ENCODE results near the gene UQCRC1. TPM values are rescaled to one million over a fixed set of nuclear protein-coding genes. Genes with fewer than 3 reads are reported as not detected.
A peak's percentile ranks its signal among the peaks of the same experiment; 100 is the strongest.

Gene UQCRC1
- total and polyA plus RNA-seq, 2 of the 8 experiments (the other 6 are each of a cell fraction or from before 2014, with no cell fraction given) = 310 to 720 TPM

DNA sequence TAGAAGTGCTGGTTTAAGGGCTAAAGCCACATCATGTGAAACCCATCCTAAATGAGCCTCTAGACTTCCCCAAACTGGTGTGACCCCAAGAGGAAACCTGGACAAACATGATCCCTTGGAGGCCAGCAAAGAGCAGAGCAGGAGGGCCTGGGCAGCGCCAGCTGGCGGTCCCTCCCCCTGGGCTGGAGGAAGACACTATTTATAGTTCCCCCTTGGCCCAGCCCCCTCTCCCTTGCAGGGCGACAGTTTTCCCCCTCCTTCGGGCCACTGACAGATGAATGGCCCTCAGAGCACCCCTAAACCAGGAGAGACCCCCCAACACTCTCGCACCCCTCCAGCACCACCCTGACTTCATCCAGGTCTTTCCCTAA, 48.8 kb downstream of the UQCRC1 start:
- H3K4me2 ChIP-seq (ENCODE audit: insufficient read depth in 1 of 2, low read depth in 2 of 2, low read length in 2 of 2) = peak overlapping the region; percentile 59 to 64
- CTCF ChIA-PET (ENCODE audit: partially characterized antibody) = interaction anchor here (0.7 to 6.7 kb wide), 17 partner anchors 8 to 173 kb away, joined by 3 to 52 read pairs (median 4); partner anchors contain the start of genes CCDC51, SLC26A6 and TMA7
- WGBS, 2 experiments (ENCODE audit: extremely low coverage in 1 of 2, insufficient coverage in 1 of 2, insufficient read length in 1 of 2, insufficient replicate concordance in 2 of 2, low coverage in 1 of 2, low lambda C conversion rate in 2 of 2, missing lambda C conversion rate in 1 of 2) = 80% methylated on average over 1 of the region's 5 CpGs; no CpG with 5 or more reads in 1 of the 2 experiments
- TF ChIP-seq KDM4A (IDR thresholded peaks at IDR 0.05; ENCODE audit: low read depth, low read length, severe bottlenecking) (no peak), RFX5 (IDR thresholded peaks at IDR 0.05; ENCODE audit: borderline replicate concordance, low read depth, low read length) (no peak), BRCA1 (IDR thresholded peaks at IDR 0.05; ENCODE audit: low read depth, low read length) (no peak), PHF8 (conservative IDR thresholded peaks at IDR 0.05; ENCODE audit: low read depth, low read length) (no peak), GTF2F1 (IDR thresholded peaks at IDR 0.05; ENCODE audit: borderline replicate concordance, low read depth, low read length) (no peak), POLR2A (IDR thresholded peaks at IDR 0.05; ENCODE audit: control extremely low read depth in 1 of 2, low read depth in 2 of 2, low read length in 2 of 2) (no peak), POLR2AphosphoS5 (IDR thresholded peaks at IDR 0.05; ENCODE audit: low read depth, low read length) (no peak), EGR1 (IDR thresholded peaks at IDR 0.05; ENCODE audit: borderline replicate concordance, low read depth, low read length) (no peak), YY1 (IDR thresholded peaks at IDR 0.05; ENCODE audit: low read depth, low read length) (no peak), CHD1 (IDR thresholded peaks at IDR 0.05; ENCODE audit: low read depth, low read length) (no peak), CTBP2 (IDR thresholded peaks at IDR 0.05; ENCODE audit: borderline replicate concordance, insufficient read depth, insufficient read length, low read length) (no peak), GABPA (IDR thresholded peaks at IDR 0.05; ENCODE audit: borderline replicate concordance, insufficient read depth, low read length) (no peak), CHD2 (IDR thresholded peaks at IDR 0.05; ENCODE audit: low read length) (no peak), SP2 (IDR thresholded peaks at IDR 0.05; ENCODE audit: low read length) (no peak)

More for the DNA sequence above, 48.8 kb downstream of the UQCRC1 start:
- Histone ChIP-seq H2AK5ac (ENCODE audit: low read depth, low read length) (peak overlapping the region; percentile 69; the same call in 1 of the 2 replicates), H2BK5ac (ENCODE audit: low read depth, low read length) (peak overlapping the region; percentile 88), H4K91ac (replicated peaks; ENCODE audit: insufficient read length, low read length) (peak overlapping the region; percentile 25), H3K9me3 (ENCODE audit: insufficient read depth in 2 of 2, low read depth in 1 of 2, low read length in 1 of 2) (no peaks in the 10 kb centered on the region), H3K56ac (replicated peaks; ENCODE audit: insufficient read length, low read depth, low read length) (no peak overlapping the region), H3K36me3 (ENCODE audit: control insufficient read depth in 2 of 4, insufficient read depth in 4 of 4, low read length in 3 of 4) (no peaks in the 10 kb centered on the region), H2BK20ac (ENCODE audit: low read length) (peak overlapping the region; percentile 92), H3K27me3 (replicated peaks in 1 of 4; ENCODE audit: control insufficient read depth in 3 of 4, extremely low read depth in 1 of 4, insufficient read depth in 3 of 4, low read length in 3 of 4) (no peaks in the 10 kb centered on the region), H3K23ac (ENCODE audit: insufficient read length) (no peak overlapping the region), H3K79me1 (ENCODE audit: low read depth, low read length) (peaks cover 4% of the 10 kb centered on the region; the same call in 1 of the 2 replicates), H3K4me3 (ENCODE audit: extremely low read depth in 1 of 4, insufficient read depth in 2 of 4, low read depth in 3 of 4, low read length in 4 of 4) (peak overlapping the region in 1 of 4 experiments; percentile 46; a peak in 3 of 8 replicates), H3K9ac (replicated peaks in 1 of 4; ENCODE audit: extremely low read depth in 1 of 4, low read depth in 3 of 4, low read length in 3 of 4) (no peak overlapping the region; a peak in 3 of 7 replicates), H4K5ac (ENCODE audit: insufficient read length, low read depth, low read length) (peak overlapping the region; percentile 44), H3K79me2 (ENCODE audit: control insufficient read depth in 1 of 2, insufficient read depth in 2 of 2, low read length in 2 of 2) (peaks cover 0 to 4% of the 10 kb centered on the region in 2 experiments; a peak in 1 of 4 replicates), H3K4me1 (replicated peaks in 1 of 4; ENCODE audit: control insufficient read depth in 3 of 4, insufficient read depth in 4 of 4, low read length in 3 of 4) (peaks cover 4 to 34% (median 20%) of the 10 kb centered on the region in 4 experiments), H4K8ac (ENCODE audit: extremely low read depth, insufficient read depth, low read length) (no peak overlapping the region), H3K14ac (ENCODE audit: insufficient read length) (no peak overlapping the region), H3K27ac (ENCODE audit: low read depth, low read length) (no peak overlapping the region), H2BK120ac (replicated peaks; ENCODE audit: low read depth, low read length) (no peak overlapping the region), H2BK12ac (ENCODE audit: low read depth, low read length) (peak overlapping the region; percentile 99), H3K23me2 (ENCODE audit: low read depth, low read length) (peaks cover 2% of the 10 kb centered on the region; the same call in 1 of the 2 replicates), H3K18ac (ENCODE audit: extremely low read depth, low read length) (peak overlapping the region; percentile 71), H2BK15ac (ENCODE audit: low read length) (peak overlapping the region; percentile 100; the same call in 1 of the 2 replicates), H3K4ac (replicated peaks; ENCODE audit: insufficient read length, low read depth, low read length) (peak overlapping the region; percentile 1), H2AFZ (ENCODE audit: low read length) (no peak overlapping the region), H4K20me1 (replicated peaks in 1 of 2; ENCODE audit: control insufficient read depth in 1 of 2, insufficient read depth in 2 of 2, low read length in 2 of 2) (no peaks in the 10 kb centered on the region)
- no peak for DNase-seq (ENCODE audit: low read depth in 1 of 2, low spot score in 2 of 2)
- POLR2A ChIA-PET (ENCODE audit: partially characterized antibody) = interaction anchor here (0.7 to 1.6 kb wide), 11 partner anchors 15 to 320 kb away, joined by 3 to 6 read pairs (median 4); partner anchors contain the start of genes CCDC51, TMA7, UQCRC1 and ZNF589
- FAIRE-seq = no peak

All from H1 (cell line).